HepG2 (cell line): ENCODE data around the gene TET2. TPM values are rescaled to one million over a fixed set of nuclear protein-coding genes. Genes with fewer than 3 reads are reported as not detected.

ENCODE experiments used
- ATAC-seq: fragments of 200-7000 bp; cut with Tn5 transposase; 3 replicates; pipeline ENCODE4 v1.9.1; 2020; ENCODE audit warnings: mild to moderate bottlenecking, moderate library complexity
- BruUV-seq: library from RNA; stranded (reverse); fragments of 400-500 nt; replicated peaks from 2 replicates; lab custom pipeline; 2021; lab: Mats Ljungman, UMichigan
- CTCF ChIA-PET: fragments of 300-600 bp; formaldehyde crosslinking; extraction: SDS; loops from one replicate; lab custom pipeline; 2021; ENCODE audit warnings: low total read pairs, inconsistent platforms, low intra/inter-chr PET ratio; lab: Yijun Ruan, JAX
- POLR2A ChIA-PET: fragments of 350-600 bp; sonication (Branson Sonifier 250); formaldehyde crosslinking; loops from one replicate; lab custom pipeline; 2020; ENCODE audit warnings: antibody characterized with exemption, inconsistent platforms; lab: Yijun Ruan, JAX
- DNase-seq: peaks from one replicate; pipeline ENCODE4 v3.0.0-alpha.2; 2015; ENCODE audit warnings: low spot score
- FAIRE-seq: peaks from 3 replicates; lab custom pipeline; 2011; peaks lifted over from hg19 to GRCh38; lab: Jason Lieb, UNC
- H2AFZ ChIP-seq: one replicate; pipeline ENCODE4 v1.6.1; 2011; ENCODE audit warnings: low read length, inconsistent platforms
- H3K27ac ChIP-seq: fragments of 300-600 bp; 3 replicates; pipeline ENCODE4 v1.8.0; 2011; ENCODE audit warnings: mixed run types, mild to moderate bottlenecking, mixed read lengths, low read length, inconsistent platforms; ENCODE audit not compliant: insufficient read depth; ENCODE audit errors: extremely low read length
- H3K27me3 ChIP-seq, 2 experiments: fragments of 200-600 bp in 1 of 2; 2 replicates in 1 of 2; 3 replicates in 1 of 2; pipeline versions ENCODE4 v1.6.0 to v1.8.0; 2011; ENCODE audit warnings: low read length in 2 of 2, mild to moderate bottlenecking in 2 of 2, moderate library complexity in 2 of 2, inconsistent platforms in 1 of 2; ENCODE audit not compliant: insufficient read depth in 2 of 2, control insufficient read depth in 1 of 2
- H3K36me3 ChIP-seq, 2 experiments: fragments of 200-600 bp in 1 of 2; replicated peaks in 1 of 2; 2 replicates in 1 of 2; 3 replicates in 1 of 2; pipeline versions ENCODE4 v1.5.1 to v1.8.0; 2011; ENCODE audit warnings: low read length in 2 of 2, inconsistent platforms in 1 of 2; ENCODE audit not compliant: insufficient read depth in 2 of 2, control insufficient read depth in 1 of 2
- H3K4me1 ChIP-seq: 2 replicates; pipeline ENCODE4 v1.5.1; 2012; ENCODE audit warnings: low read length, inconsistent platforms; ENCODE audit not compliant: insufficient read depth
- H3K4me2 ChIP-seq: 2 replicates; pipeline ENCODE4 v1.6.0; 2011; ENCODE audit warnings: low read depth, low read length, inconsistent platforms
- H3K4me3 ChIP-seq, 3 experiments: fragments of 200-600 bp in 1 of 3; sonication (generic), shearing (Covaris generic) in 1 of 3; replicated peaks in 1 of 3; 2 replicates each; pipeline ENCODE4 v1.5.1; 2011 to 2016; ENCODE audit warnings: low read length in 3 of 3, inconsistent platforms in 2 of 3, low read depth in 2 of 3, mild to moderate bottlenecking in 2 of 3, control low read depth in 1 of 3, mixed read lengths in 1 of 3; ENCODE audit not compliant: insufficient read depth in 1 of 3
- H3K79me2 ChIP-seq: one replicate; pipeline ENCODE4 v1.6.1; 2011; ENCODE audit warnings: low read length, inconsistent platforms; ENCODE audit not compliant: insufficient read depth
- H3K9ac ChIP-seq: 2 replicates; pipeline ENCODE4 v1.6.0; 2011; ENCODE audit warnings: mild to moderate bottlenecking, low read depth, low read length, inconsistent platforms; ENCODE audit not compliant: insufficient read depth
- H3K9me3 ChIP-seq: 2 replicates; pipeline ENCODE4 v1.5.1; 2012; ENCODE audit warnings: mild to moderate bottlenecking, low read length
- H4K20me1 ChIP-seq: 2 replicates; pipeline ENCODE4 v1.6.0; 2011; ENCODE audit warnings: inconsistent platforms, mild to moderate bottlenecking, low read length, moderate library complexity; ENCODE audit not compliant: insufficient read depth
- CEBPZ ChIP-seq: IDR thresholded peaks from 2 replicates; pipeline ENCODE4 v1.6.1; 2012; ENCODE audit warnings: low read length, improper control_type of control experiment
- DR1 ChIP-seq: sonication (generic); formaldehyde crosslinking; IDR thresholded peaks from 2 replicates; pipeline ENCODE4 v1.8.0; 2021; ENCODE audit warnings: mild to moderate bottlenecking, missing genetic modification reagents, inconsistent platforms
- GATAD1 ChIP-seq: IDR thresholded peaks from 2 replicates; pipeline ENCODE4 v1.6.1; 2016; ENCODE audit warnings: missing genetic modification reagents, missing compliant biosample characterization
- LBX2 ChIP-seq: sonication (generic); formaldehyde crosslinking; IDR thresholded peaks from 2 replicates; pipeline ENCODE4 v1.5.0; 2020; ENCODE audit warnings: missing genetic modification reagents, mild to moderate bottlenecking, borderline replicate concordance
- NFKB2 ChIP-seq: sonication (generic); formaldehyde crosslinking; IDR thresholded peaks from 2 replicates; pipeline ENCODE4 v1.4.0; 2020; ENCODE audit warnings: missing genetic modification reagents, borderline replicate concordance
- NFRKB ChIP-seq: fragments of 450-650 bp; IDR thresholded peaks from 2 replicates; pipeline ENCODE4 v1.6.1; 2017
- NONO ChIP-seq, 2 experiments: fragments of 450-650 bp in 1 of 2; sonication (generic) in 1 of 2; formaldehyde crosslinking in 1 of 2; IDR thresholded peaks in 1 of 2; conservative IDR thresholded peaks in 1 of 2; 2 replicates each; pipeline versions ENCODE4 v1.6.1 to v1.8.0; 2017 to 2022; ENCODE audit warnings: mild to moderate bottlenecking in 1 of 2, missing genetic modification reagents in 1 of 2, moderate library complexity in 1 of 2
- ZFP36L1 ChIP-seq: sonication (generic); formaldehyde crosslinking; IDR thresholded peaks from 2 replicates; pipeline ENCODE4 v1.8.0; 2022; ENCODE audit warnings: mild to moderate bottlenecking, missing genetic modification reagents, moderate library complexity
- ZIK1 ChIP-seq: sonication (generic); formaldehyde crosslinking; IDR thresholded peaks from 2 replicates; pipeline ENCODE4 v1.5.0; 2020; ENCODE audit warnings: mild to moderate bottlenecking, low read depth, missing genetic modification reagents, borderline replicate concordance
- ZNF30 ChIP-seq: sonication (generic); formaldehyde crosslinking; IDR thresholded peaks from 2 replicates; pipeline ENCODE4 v1.5.0; 2020; ENCODE audit warnings: mild to moderate bottlenecking, missing genetic modification reagents
- ZNF589 ChIP-seq: sonication (generic); formaldehyde crosslinking; conservative IDR thresholded peaks from 2 replicates; pipeline ENCODE4 v1.8.0; 2022; ENCODE audit warnings: mild to moderate bottlenecking, moderate library complexity, missing genetic modification reagents
- ZNF7 ChIP-seq: IDR thresholded peaks from 2 replicates; pipeline ENCODE4 v1.6.1; 2016; ENCODE audit warnings: missing biosample characterization, missing genetic modification reagents
- ZNF703 ChIP-seq: sonication (generic); formaldehyde crosslinking; IDR thresholded peaks from 2 replicates; pipeline ENCODE4 v1.5.1; 2020; ENCODE audit warnings: missing genetic modification reagents, mild to moderate bottlenecking, moderate library complexity, borderline replicate concordance
- ZNF788 ChIP-seq: sonication (generic); formaldehyde crosslinking; IDR thresholded peaks from 2 replicates; pipeline ENCODE4 v1.5.0; 2020; ENCODE audit warnings: mild to moderate bottlenecking, missing genetic modification reagents, borderline replicate concordance
- WGBS: methylation state at CpG from one replicate; pipeline ENCODE4 v1.1.6; 2017; ENCODE audit warnings: low lambda C conversion rate; 5-methylcytosine and 5-hydroxymethylcytosine counted together
- in situ Hi-C: cut with HindIII; loops from 2 replicates; pipeline ENCODE4 v1.10.0; 2017; ENCODE audit warnings: low pct_unique_long_range_greater_than_20kb; ENCODE audit not compliant: extremely low pct_ligation_motif_present
- intact Hi-C: fragments of 100-400 bp; cut with micrococcal nuclease; formaldehyde crosslinking; loops from one replicate; pipeline ENCODE4 v1.10.0; 2022; ENCODE audit not compliant: unreplicated experiment
- polyA plus RNA-seq, 8 experiments: library from polyadenylated mRNA; depleted of rRNA in 3 of 8; stranded (reverse) in 7 of 8; unstranded in 1 of 8; fragments of >200 nt; fragmentation: Illumina TruSeq in 4 of 8; extraction: Trizol in 4 of 8; gene quantifications; 2 replicates each; pipeline versions ENCODE4 v1.2.1 to v1.2.3, GENCODE V29; 2011 to 2016; ENCODE audit warnings: low read depth in 4 of 8, missing spikeins in 1 of 8, mixed read lengths in 1 of 8; ENCODE audit not compliant: insufficient read depth in 1 of 8
- total RNA-seq, 5 experiments: library from RNA; depleted of rRNA; stranded (reverse); fragments of >200 nt; fragmentation: Illumina TruSeq; extraction: Trizol; gene quantifications; 2 replicates each; pipeline ENCODE4 v1.2.3, GENCODE V29; 2016; ENCODE audit warnings: low read depth in 1 of 5

TET2 gene
- total and polyA plus RNA-seq, 2 of the 13 experiments (the other 11 are each of a cell fraction or from before 2014, with no cell fraction given), result 4.7 to 4.8 TPM

- Histone ChIP-seq H3K36me3 (no peaks in the 10 kb centered on the region), H3K79me2 (no peaks in the 10 kb centered on the region), H4K20me1 (no peaks in the 10 kb centered on the region), H3K4me1 (no peaks in the 10 kb centered on the region), H3K9me3 (no peaks in the 10 kb centered on the region), H3K27ac (no peak overlapping the region), H3K4me3 (no peak overlapping the region), H3K9ac (no peak overlapping the region), H2AFZ (no peak overlapping the region), H3K27me3 (no peaks in the 10 kb centered on the region), H3K4me2 (no peak overlapping the region)
- in situ Hi-C loops (no loop called here), intact Hi-C loops (no loop called here)
- 7% methylated on average over 1 of the region's 1 CpG for WGBS
- ATAC-seq (no peak), FAIRE-seq (no peak), DNase-seq (no peak)
- POLR2A ChIA-PET, result no interaction called here
- CTCF ChIA-PET, result no interaction called here
- BruUV-seq, result no TSS peak
- TF ChIP-seq NFKB2 (CRISPR knock-in tag) (no peak), ZNF703 (CRISPR knock-in tag) (no peak), GATAD1 (CRISPR knock-in tag) (no peak), ZNF788 (no peak), NFRKB (no peak), ZNF589 (CRISPR knock-in tag) (no peak), DR1 (CRISPR knock-in tag) (no peak), ZFP36L1 (CRISPR knock-in tag) (no peak), ZNF7 (CRISPR knock-in tag) (no peak), LBX2 (no peak), ZIK1 (CRISPR knock-in tag) (no peak), ZNF30 (CRISPR knock-in tag) (no peak), NONO (IDR thresholded peaks at IDR 0.05) (no peak), NONO (CRISPR knock-in tag; conservative IDR thresholded peaks at IDR 0.05) (no peak), CEBPZ (no peak)
Measured at GRCh38 chr4:105113800-105114199, 32.9 kb upstream of the TET2 start.
